Measurements from ENCODE around the gene TEDC2.
A peak's percentile ranks its signal among the peaks of the same experiment; 100 is the strongest.

Gene TEDC2

DNA sequence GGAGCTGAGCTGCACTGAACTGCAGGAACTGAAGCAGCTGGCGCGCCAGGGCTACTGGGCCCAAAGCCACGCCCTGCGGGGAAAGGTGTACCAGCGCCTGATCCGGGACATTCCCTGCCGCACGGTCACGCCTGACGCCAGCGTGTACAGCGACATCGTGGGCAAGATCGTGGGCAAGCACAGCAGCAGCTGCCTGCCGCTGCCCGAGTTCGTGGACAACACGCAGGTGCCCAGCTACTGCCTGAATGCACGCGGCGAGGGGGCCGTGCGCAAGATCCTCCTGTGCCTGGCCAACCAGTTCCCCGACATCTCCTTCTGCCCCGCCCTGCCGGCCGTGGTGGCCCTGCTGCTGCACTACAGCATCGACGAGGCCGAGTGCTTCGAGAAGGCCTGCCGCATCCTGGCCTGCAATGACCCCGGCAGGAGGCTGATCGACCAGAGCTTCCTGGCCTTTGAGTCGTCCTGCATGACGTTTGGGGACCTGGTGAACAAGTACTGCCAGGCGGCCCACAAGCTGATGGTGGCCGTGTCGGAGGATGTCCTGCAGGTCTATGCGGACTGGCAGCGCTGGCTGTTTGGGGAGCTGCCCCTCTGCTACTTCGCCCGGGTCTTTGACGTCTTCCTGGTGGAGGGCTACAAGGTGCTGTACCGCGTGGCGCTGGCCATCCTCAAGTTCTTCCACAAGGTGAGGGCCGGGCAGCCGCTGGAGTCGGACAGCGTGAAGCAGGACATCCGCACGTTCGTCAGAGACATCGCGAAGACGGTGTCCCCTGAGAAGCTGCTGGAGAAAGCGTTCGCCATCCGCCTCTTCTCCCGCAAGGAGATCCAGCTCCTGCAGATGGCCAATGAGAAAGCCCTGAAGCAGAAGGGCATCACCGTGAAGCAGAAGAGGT lies 36.6 kb downstream of the TEDC2 start:
- DNase-seq (ENCODE audit: low read depth), result no peak

GRCh38 chr16:2497116-2497630 lies 37.3 kb downstream of the TEDC2 start:
- no peak for DNase-seq (ENCODE audit: low read depth)

DNA sequence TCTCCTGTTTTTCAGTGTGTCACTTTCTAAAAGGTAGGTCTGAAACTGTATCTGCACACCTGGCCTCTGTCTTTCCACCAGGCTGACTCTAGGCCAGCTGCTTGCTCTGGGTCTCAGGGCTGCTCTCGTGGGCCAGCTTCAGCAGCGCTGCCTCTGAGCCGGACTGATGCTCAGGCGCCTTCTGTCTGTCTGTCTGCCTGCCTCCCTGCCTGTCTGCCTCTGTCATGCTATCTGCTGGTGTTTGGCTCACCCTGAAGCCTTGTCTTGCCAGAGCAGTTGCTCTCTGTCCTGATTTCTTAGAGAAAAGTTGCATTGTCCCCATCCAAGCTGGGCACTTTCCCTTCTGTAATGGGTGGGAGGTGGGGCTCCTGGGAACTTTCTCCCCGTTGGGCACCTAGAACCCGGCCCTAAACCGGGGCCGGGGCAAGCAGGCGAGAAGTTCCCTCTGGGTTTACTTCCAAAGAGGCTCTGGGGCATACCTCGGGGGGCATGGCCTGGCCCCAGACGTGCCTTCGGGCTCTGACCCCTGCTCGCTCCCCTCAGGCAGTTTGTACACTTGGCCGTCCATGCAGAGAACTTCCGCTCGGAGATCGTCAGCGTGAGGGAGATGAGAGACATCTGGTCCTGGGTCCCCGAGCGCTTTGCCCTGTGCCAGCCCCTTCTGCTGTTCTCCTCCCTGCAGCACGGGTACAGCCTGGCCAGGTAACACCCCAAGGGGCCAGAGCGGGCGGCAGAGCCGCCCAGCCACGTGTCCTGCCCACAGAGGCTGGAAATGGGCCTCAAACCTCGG lies 38.0 kb downstream of the TEDC2 start:
- no peak for DNase-seq (ENCODE audit: low read depth)

GRCh38 chr16:2498531-2499253 lies 38.8 kb downstream of the TEDC2 start:
- DNase-seq (ENCODE audit: low read depth), result no peak

DNA sequence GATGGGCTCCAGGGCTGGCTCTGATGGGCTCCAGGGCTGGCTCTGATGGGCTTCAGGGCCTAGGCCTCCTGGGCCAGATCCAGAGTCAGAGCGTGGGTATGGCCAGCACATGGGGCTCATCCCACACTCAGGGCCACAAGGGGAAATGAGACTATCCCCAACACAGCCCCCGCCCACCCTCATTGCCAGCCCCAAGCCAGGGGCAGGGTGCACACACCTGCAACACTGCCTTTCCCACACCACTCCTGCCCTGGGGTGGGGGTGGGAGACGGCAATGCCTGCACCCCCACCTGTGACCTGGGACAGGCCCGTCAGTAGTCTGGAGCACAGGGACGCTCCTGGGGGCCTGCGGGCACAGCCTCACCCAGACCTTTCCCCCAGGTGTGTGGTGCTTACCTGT lies 39.5 kb downstream of the TEDC2 start:
- no peak for DNase-seq (ENCODE audit: low read depth)

DNA sequence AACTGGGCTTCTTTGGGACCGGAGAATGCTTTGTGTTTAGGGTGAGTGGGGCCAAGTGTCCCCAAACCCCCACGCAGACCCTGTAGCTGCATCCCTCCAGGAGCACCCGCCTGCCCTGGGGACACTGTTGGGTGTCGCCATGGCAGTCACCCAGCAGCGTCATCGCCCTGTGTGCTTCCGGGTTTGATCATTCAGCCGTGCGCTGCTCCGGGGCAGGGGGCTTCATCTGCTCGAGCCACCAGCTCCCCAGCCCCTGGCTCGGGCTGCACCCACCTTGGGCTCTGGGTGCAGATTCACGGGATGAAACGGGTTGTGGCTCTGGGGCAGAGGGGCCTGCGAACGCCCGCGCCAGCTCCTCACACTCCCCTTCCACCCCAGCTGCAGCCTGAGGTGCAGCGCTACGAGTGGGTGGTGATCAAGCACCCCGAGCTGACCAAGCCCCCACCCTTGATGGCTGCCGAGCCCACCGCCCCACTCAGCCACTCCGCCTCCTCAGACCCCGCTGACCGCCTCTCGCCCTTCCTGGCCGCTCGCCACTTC lies 40.1 kb downstream of the TEDC2 start:
- DNase-seq (ENCODE audit: low read depth), result no peak

DNA sequence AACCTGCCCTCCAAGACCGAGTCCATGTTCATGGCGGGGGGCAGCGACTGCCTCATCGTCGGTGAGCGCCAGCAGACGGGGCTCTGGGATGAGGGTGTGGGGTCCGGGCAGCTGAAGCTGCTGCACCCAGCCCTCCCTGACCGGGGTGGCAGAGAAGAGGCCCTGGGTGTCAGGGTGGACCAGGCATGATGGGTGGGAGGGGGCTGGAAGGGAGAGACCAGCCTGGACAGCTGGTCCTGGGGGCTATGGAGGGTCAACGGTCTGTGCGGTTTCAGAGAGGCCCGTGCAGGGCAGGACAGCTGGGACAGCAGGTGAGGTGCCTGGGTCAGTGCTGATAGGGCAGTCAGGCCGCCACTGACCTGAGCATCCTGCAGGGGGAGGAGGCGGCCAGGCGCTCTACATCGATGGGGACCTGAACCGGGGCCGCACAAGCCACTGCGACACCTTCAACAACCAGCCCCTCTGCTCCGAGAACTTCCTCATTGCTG lies 40.6 kb downstream of the TEDC2 start:
- DNase-seq (ENCODE audit: low read depth), result no peak

DNA sequence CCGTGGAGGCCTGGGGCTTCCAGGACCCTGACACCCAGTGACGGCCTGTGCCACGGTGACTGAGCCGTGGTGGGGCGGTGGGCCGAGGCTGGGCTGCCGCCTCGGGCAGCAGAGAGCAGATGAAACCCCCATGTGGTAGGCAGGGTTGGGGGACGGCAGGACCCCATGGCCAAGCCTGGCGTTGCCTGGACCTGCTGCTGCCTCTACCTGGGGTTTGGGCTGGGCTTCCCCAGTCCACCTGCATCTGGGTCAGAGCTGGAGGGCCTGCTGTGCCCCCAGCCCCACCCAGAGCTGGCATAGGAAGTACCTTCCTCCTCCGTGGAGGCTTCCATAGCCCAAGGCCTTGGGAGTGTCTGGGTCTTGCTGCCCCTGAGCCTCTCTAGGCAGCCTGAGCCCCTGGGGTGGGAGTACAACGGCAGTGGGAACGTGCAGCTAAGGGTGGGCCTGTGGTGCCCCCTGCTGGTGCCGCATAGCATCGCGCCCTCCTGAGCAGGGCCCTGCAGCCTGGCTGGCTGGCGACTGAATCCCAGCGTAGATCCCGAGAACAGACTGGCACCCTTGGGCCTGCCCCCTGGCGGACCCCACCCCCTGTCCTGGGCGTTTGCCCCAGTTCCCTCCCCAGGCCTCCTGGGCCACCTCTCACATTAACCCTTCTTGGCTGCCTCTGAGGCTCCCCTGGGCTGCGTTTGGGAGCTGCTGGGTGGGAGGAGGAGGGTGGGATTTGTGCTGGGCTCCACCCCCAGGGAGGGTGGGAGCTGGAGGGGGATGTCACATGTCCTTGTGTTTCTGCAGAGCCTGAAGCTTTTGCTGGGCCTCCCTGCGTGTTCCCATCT lies 41.2 kb downstream of the TEDC2 start:
- peak; percentile 70 for DNase-seq (ENCODE audit: low read depth)

DNA sequence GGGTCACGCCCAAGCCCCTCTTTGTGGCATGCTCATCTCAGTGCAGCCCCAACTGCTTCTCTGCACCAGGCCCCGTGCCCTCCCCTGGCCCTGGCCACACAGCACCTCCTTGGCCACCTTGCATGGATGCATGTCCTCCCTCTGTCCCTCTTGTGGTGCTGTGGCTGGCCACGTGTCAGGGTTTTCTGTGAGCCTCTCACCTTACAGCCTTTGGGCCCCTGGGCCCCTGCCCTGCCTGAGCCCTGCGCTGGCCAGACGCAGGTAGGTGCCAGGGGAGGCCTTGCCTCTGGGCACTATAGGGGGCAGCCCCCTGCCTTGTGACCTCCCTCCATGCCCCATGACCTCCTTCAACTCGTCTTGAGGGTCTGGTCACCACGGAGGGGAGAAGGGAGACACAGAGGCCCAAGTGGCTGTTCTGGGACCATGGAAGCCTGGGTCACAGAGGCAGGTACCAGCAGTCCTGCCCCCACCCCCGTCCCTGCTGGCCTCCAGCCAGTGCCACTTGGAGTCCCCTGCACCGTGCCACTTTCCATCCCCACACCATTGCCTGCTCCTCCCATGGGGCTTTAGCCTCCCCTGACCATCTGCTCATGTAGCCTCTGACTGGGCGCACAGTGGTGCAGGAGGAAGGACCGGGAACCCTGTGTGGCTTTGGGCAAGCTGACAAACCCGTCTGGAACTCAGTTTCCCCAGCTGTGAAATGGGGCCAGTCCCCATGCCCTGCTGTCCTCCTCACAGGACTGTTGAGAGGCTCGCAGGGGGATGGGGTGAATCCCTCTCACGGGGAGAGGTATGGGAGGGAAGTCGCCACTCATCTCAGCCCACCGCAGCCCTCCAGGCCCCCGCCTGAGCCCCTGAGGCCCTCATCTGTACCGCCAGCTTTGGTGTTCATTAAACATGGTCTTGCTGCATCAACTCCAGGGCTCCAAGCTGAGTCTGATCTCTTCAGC lies 42.3 kb downstream of the TEDC2 start:
- DNase-seq (ENCODE audit: low read depth), result no peak

DNA sequence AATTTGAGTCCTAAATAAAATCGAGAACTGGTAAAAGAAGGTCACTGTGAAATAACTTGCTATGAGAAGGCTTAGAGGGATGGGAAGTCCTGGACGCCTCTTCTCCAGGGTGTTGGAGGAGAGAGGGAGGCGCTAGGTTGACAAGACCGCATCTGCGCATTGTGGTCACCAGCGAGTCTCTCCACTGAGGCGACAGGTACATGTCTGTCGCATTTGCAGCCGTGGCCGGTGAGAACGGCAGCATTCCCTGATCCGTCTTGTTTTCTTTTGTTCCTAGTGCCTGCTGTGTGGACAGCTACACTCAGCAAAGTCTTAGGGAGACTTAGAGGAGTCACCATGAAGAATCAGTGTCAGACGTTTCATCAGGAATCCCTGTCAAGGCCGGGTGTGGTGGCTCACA lies 45.8 kb downstream of the TEDC2 start:
- no peak for DNase-seq (ENCODE audit: low read depth)

GRCh38 chr16:2507052-2507659 lies 47.2 kb downstream of the TEDC2 start:
- DNase-seq (ENCODE audit: low read depth), result no peak

- DNase-seq (ENCODE audit: low read depth), result no peak
Measured at GRCh38 chr16:2507665-2508064, 47.8 kb downstream of the TEDC2 start.

DNA sequence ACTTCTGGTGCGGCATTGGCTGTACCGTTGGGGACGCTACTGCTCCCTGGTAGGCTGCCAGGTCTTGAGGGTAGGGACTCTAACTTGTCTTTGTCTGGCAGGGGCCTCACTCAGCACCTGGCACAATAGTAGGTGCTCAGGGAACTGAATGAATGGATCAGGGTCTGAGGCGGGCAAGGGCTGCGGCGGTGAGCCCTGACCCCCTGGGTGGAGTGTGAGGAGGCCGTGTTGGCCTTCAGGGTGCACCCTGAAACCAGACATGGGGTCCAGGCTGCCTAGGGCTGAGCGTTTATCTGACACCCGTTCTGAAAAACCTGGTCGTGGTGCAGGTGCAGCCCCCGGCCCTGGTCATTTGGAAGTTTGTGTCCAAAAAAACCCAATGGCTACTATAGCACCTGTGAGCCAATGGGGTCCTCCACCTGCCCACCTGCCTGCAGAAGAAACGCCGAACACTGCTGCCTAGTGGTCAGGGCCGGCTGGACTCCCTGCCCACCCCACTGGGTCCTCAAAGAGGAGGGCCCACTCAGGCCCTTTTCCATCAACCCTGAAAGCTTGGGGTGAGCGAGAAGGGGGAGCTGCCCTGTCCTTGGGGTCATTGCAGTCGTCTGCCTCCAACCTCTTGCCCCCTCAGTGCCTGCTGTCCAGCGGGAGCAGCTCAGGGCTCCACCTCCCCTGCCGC lies 49.0 kb downstream of the TEDC2 start:
- DNase-seq (ENCODE audit: low read depth), result no peak

DNA sequence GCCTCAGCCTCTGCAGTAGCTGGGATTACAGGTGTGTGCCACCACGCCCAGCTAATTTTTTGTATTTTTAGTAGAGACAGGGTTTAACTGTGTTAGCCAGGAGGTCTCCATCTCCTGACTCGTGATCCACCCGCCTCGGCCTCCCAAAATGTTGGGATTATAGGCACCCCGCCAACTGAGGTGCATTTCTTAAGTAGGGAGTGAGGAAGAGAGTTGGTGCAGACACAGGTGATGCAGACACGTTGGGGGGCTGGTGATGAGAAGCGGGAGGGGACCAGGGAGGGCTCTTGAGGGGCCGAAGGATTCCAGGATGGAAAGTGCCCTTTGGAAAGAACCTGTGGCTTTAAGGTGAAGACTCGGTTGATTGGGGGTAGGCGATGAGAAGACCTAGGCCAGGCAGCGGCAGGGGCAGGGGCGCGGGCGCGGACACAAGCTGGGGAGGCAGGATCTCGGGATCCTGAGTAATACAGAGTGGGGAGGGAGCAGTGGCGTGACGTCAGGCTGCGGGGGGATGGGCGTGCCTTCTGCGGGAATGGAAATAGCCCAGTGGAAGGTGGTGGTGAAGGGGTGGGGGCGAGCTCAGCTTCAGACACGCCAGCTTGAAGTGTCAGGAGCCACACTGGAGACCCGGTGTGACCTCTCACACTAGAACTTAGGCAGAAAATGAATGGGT lies 51.4 kb downstream of the TEDC2 start:
- DNase-seq (ENCODE audit: low read depth), result peak; percentile 36

DNA sequence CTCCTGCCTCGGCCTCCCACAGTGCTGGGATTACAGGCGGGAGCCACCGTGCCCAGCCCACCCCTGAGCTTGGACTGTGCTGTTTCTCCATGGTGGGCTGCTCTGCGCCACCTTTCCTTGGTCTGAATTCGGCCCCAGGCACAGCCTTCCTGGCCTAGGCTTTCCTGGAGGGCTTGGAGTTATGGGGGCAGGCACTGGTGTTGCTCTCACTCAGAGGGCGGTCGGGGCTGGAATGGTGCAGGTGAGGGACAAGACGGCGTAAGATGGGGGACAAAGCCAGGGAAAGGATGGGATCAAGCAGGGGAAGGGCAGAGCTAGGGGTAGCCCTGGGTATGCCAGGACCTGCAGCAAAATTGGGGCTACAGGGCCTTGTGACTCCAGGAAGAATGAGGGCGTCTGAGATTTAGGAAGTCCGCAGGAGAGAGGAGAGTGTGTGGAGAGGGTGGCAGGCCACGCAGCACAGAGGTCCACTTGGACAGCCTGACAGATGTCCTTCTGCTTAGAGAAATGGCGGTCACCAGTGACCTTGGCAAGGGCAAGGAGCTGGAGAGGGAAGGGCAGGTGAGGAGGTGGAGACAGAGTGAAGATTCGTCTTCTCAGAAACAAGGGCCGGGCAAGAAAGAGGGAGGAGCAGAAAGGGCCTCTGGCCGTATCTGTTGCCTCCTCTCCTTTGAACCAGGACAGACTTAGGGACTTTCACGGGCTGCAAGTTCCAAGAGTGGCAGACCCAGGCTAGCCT lies 52.3 kb downstream of the TEDC2 start:
- DNase-seq (ENCODE audit: low read depth), result no peak

GRCh38 chr16:2512735-2513404 lies 53.0 kb downstream of the TEDC2 start:
- no peak for DNase-seq (ENCODE audit: low read depth)

Data from ELR (cell line).